ENCODE measurements around the gene DNHD1. TPM values are rescaled to one million over a fixed set of nuclear protein-coding genes. Genes with fewer than 3 reads are reported as not detected.

The DNHD1 gene
- total RNA-seq, 1 donor from 2014 or later = 9.9 TPM

DNA sequence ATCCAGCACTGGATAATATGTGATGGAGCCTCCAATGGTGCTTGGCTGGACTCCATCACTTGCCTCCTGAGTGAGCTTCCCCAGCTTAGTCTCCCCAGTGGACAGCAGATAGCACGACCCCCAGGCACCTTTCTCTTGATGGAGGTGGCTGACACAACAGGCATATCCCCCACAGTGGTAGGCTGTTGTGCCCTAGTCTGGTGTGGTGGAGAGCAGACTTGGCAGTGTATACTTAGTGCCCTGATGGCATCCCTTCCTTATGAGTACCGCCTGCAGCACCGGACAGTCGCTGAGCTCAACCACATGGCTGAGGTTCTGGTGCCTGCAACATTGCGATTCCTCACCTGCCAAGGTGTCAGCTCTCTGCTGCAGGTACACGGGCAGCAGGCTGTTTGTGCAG lies 50.1 kb downstream of the DNHD1 start:
- no peaks in the 10 kb centered on the region for H3K36me3 Mint-ChIP-seq
- no peaks in the 10 kb centered on the region for H3K4me1 Mint-ChIP-seq (ENCODE audit: unreplicated experiment)
- H3K27ac Mint-ChIP-seq = no peak overlapping the region
- TF ChIP-seq, protein P1, sequence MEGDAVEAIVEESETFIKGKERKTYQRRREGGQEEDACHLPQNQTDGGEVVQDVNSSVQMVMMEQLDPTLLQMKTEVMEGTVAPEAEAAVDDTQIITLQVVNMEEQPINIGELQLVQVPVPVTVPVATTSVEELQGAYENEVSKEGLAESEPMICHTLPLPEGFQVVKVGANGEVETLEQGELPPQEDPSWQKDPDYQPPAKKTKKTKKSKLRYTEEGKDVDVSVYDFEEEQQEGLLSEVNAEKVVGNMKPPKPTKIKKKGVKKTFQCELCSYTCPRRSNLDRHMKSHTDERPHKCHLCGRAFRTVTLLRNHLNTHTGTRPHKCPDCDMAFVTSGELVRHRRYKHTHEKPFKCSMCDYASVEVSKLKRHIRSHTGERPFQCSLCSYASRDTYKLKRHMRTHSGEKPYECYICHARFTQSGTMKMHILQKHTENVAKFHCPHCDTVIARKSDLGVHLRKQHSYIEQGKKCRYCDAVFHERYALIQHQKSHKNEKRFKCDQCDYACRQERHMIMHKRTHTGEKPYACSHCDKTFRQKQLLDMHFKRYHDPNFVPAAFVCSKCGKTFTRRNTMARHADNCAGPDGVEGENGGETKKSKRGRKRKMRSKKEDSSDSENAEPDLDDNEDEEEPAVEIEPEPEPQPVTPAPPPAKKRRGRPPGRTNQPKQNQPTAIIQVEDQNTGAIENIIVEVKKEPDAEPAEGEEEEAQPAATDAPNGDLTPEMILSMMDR (conservative IDR thresholded peaks at IDR 0.05) = no peak
- DNase-seq (ENCODE audit: extremely low spot score, unreplicated experiment) = no peak
- no peaks in the 10 kb centered on the region for H3K9me3 Mint-ChIP-seq
- H3K27me3 Mint-ChIP-seq = no peaks in the 10 kb centered on the region
- no peak overlapping the region for H3K4me3 Mint-ChIP-seq

DNA sequence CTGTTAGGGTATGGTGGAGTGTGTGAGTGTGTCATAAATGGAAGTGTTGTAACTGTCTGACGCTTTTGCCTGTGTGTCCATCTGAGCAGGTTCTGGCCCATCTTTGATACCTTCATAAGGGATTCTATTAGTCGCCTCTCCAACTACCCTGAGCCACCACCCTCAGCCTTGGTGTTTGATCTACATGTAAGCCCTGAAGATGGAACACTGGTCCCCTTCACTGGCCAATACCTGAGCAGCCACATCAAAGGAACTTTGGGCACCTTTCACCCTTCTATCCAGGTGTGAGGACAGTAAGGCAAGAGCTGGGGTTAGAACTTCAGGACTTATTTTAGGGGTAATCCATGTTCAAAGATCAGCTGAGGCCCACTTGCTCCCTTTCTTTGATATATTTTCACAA lies 51.0 kb downstream of the DNHD1 start:
- Mint-ChIP-seq H3K9me3 (no peaks in the 10 kb centered on the region), H3K4me1 (ENCODE audit: unreplicated experiment) (no peaks in the 10 kb centered on the region), H3K27ac (no peak overlapping the region), H3K36me3 (no peaks in the 10 kb centered on the region), H3K27me3 (no peaks in the 10 kb centered on the region), H3K4me3 (no peak overlapping the region)
- no peak for DNase-seq (ENCODE audit: extremely low spot score, unreplicated experiment)
- TF ChIP-seq, protein P1 (conservative IDR thresholded peaks at IDR 0.05) = no peak

DNA sequence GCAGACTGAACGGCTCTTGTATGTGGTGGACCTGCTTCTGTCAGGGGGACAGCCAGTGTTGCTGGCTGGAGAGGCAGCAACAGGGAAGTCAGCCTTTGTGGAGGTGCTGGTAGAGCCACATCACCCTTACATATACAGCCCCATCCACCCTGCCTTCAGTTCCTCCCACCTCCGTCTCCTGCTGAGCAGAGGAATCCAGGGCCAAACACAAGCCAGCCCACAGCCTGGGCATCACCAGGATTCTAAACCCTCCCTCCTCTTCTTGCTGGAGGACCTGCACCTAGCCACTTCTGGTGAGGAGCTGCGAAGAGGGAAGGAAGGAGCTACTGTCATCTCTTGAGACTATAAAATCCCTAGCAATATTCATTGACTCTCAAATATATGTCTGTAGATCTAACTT lies 51.6 kb downstream of the DNHD1 start:
- H3K27ac Mint-ChIP-seq = no peak overlapping the region
- TF ChIP-seq, protein P1 (conservative IDR thresholded peaks at IDR 0.05) = no peak
- no peaks in the 10 kb centered on the region for H3K9me3 Mint-ChIP-seq
- H3K27me3 Mint-ChIP-seq = no peaks in the 10 kb centered on the region
- no peak for DNase-seq (ENCODE audit: extremely low spot score, unreplicated experiment)
- no peaks in the 10 kb centered on the region for H3K4me1 Mint-ChIP-seq (ENCODE audit: unreplicated experiment)
- H3K4me3 Mint-ChIP-seq = no peak overlapping the region
- H3K36me3 Mint-ChIP-seq = no peaks in the 10 kb centered on the region

DNA sequence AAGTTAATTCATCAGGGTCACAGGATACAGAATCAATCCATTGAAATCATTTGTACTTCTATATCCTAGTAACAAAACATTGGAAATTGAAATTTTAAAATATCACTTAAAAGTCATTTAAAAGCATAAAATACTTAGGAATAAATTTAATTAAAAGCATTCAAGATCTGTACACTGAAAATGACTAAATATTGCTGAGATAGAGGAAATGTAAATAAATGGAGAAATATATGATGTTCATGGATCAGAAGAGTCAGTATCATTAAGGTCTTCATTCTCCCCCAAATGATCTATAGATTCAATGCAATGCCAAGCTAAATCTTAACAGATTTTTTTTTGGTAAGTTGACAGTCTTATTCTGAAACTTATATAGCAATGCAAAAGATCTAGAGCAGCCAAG lies 56.6 kb downstream of the DNHD1 start:
- no peaks in the 10 kb centered on the region for H3K9me3 Mint-ChIP-seq
- DNase-seq (ENCODE audit: extremely low spot score, unreplicated experiment) = no peak
- TF ChIP-seq, protein P1 (conservative IDR thresholded peaks at IDR 0.05) = no peak
- H3K27me3 Mint-ChIP-seq = no peaks in the 10 kb centered on the region
- no peaks in the 10 kb centered on the region for H3K4me1 Mint-ChIP-seq (ENCODE audit: unreplicated experiment)
- no peak overlapping the region for H3K27ac Mint-ChIP-seq
- H3K36me3 Mint-ChIP-seq = no peaks in the 10 kb centered on the region
- H3K4me3 Mint-ChIP-seq = no peak overlapping the region

DNA sequence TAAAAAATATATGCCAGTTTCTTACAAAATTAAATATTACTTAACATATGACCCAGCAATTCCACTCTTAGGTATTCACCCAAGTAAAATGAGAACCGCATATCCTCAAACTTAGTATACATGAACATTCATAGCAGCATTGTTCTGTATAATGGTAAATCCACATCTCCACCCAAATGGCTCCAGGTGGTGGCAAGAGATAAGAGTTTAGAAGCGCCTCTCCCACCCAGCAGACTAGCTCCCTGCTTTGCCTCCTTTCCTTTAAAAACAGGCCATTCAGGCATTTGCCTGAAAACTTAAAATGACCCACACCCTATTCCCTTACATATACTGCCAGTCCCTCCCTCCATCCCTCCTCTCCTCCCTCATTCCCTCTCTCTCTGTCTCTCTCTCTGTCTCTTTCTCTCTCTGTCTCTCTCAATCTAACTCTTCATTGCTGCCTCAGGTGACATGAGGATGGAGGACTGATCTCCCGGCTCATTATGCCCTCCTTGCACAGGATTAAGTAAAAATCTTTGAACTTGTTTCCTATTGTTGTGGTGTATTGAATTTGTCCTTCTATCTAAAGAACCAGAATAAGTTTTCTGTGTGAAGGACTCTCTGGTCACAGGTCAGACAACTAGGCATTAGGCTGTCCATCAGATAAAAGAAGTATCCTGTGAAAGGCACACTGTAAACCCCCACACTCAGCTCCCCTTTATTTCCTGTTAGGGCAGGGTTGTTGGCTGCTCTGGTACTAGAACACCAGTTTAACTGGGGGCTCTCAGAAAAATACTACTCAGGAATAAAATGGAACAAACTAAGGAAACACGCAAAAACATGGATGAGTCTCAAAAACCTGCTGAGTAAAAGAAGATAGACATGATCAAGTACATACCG lies 58.0 kb downstream of the DNHD1 start:
- TF ChIP-seq, protein P1 (conservative IDR thresholded peaks at IDR 0.05) = no peak

More for the DNA sequence above, 58.0 kb downstream of the DNHD1 start:
- Mint-ChIP-seq H3K27me3 (no peaks in the 10 kb centered on the region), H3K9me3 (no peaks in the 10 kb centered on the region), H3K36me3 (no peaks in the 10 kb centered on the region), H3K27ac (no peak overlapping the region), H3K4me3 (no peak overlapping the region), H3K4me1 (ENCODE audit: unreplicated experiment) (no peaks in the 10 kb centered on the region)
- no peak for DNase-seq (ENCODE audit: extremely low spot score, unreplicated experiment)
